Caco-2 (cell line): ENCODE data around the gene GRAMD2B. TPM values are rescaled to one million over a fixed set of nuclear protein-coding genes. Genes with fewer than 3 reads are reported as not detected.

Source experiments
- BruUV-seq: library from RNA; stranded (reverse); fragments of 400-500 nt; replicated peaks from 2 replicates; lab custom pipeline; 2021; lab: Mats Ljungman, UMichigan
- CTCF ChIA-PET: fragments of 300-600 bp; sonication (Branson Sonifier 250); formaldehyde crosslinking; loops from one replicate; lab custom pipeline; 2022; ENCODE audit warnings: antibody characterized with exemption; lab: Charles Lee
- POLR2A ChIA-PET: fragments of 300-600 bp; sonication (Branson Sonifier 250); formaldehyde crosslinking; loops from one replicate; lab custom pipeline; 2022; ENCODE audit warnings: antibody characterized with exemption; lab: Charles Lee
- DNase-seq, 2 experiments: peaks; one replicate each; pipeline versions ENCODE4 v3.0.0 to v3.0.0-alpha.2; 2020 to 2022
- H3K27me3 ChIP-seq: replicated peaks from 2 replicates; pipeline ENCODE4 v1.6.0; 2011; ENCODE audit warnings: low read length; ENCODE audit not compliant: control insufficient read depth, insufficient read depth
- H3K36me3 ChIP-seq: 2 replicates; pipeline ENCODE4 v1.5.1; 2011; ENCODE audit warnings: low read length; ENCODE audit not compliant: control insufficient read depth, insufficient read depth
- H3K4me1 ChIP-seq: fragments of 250-450 bp; sonication (Bioruptor Pico); 2 replicates; pipeline ENCODE4 v1.5.1; 2020; ENCODE audit warnings: mild to moderate bottlenecking
- H3K4me3 ChIP-seq: 2 replicates; pipeline ENCODE4 v1.5.1; 2011; ENCODE audit warnings: low read depth, mild to moderate bottlenecking, control low read depth, low read length
- H3K9me3 ChIP-seq: fragments of 250-450 bp; sonication (Bioruptor Pico); 2 replicates; pipeline ENCODE4 v1.5.1; 2020; ENCODE audit warnings: mild to moderate bottlenecking, moderate library complexity
- H3K27ac Mint-ChIP-seq: one replicate; pipeline ENCODE4 v1.8.0; 2022; ENCODE audit warnings: mixed read lengths; ENCODE audit not compliant: unreplicated experiment
- H3K27me3 Mint-ChIP-seq: one replicate; pipeline ENCODE4 v1.8.0; 2022; ENCODE audit warnings: mixed read lengths; ENCODE audit not compliant: insufficient read depth, unreplicated experiment
- H3K36me3 Mint-ChIP-seq: one replicate; pipeline ENCODE4 v1.8.0; 2022; ENCODE audit warnings: mild to moderate bottlenecking, mixed read lengths; ENCODE audit not compliant: insufficient read depth, unreplicated experiment
- H3K4me1 Mint-ChIP-seq: one replicate; pipeline ENCODE4 v1.8.0; 2022; ENCODE audit warnings: low read depth, mixed read lengths; ENCODE audit not compliant: unreplicated experiment
- H3K4me3 Mint-ChIP-seq: one replicate; pipeline ENCODE4 v1.8.0; 2022; ENCODE audit warnings: mild to moderate bottlenecking, moderate library complexity, mixed read lengths; ENCODE audit not compliant: unreplicated experiment
- H3K9me3 Mint-ChIP-seq: one replicate; pipeline ENCODE4 v1.8.0; 2022; ENCODE audit warnings: mixed read lengths; ENCODE audit not compliant: unreplicated experiment
- intact Hi-C: fragments of 100-400 bp; cut with micrococcal nuclease; formaldehyde crosslinking; loops from one replicate; pipeline ENCODE4 v1.10.0; 2022; ENCODE audit not compliant: unreplicated experiment
- total RNA-seq: library from RNA; stranded (reverse); gene quantifications from 2 replicates; pipeline ENCODE4 v1.2.3, GENCODE V29; 2022
- TF ChIP-seq, protein P1 (sequence below), 2 experiments: fragments of 200-600 bp in 1 of 2; IDR thresholded peaks; 1 replicate in 1 of 2; 2 replicates in 1 of 2; pipeline versions ENCODE4 v1.5.1 to v1.8.0; 2011 to 2022; ENCODE audit warnings: antibody characterized with exemption in 1 of 2, control low read depth in 1 of 2, inconsistent platforms in 1 of 2, low read depth in 1 of 2, low read length in 1 of 2, mild to moderate bottlenecking in 1 of 2, moderate library complexity in 1 of 2; ENCODE audit not compliant: insufficient read depth in 1 of 2, severe bottlenecking in 1 of 2, unreplicated experiment in 1 of 2

Gene GRAMD2B
- total RNA-seq, 1 experiment from 2014 or later: 3.0 TPM

DNA sequence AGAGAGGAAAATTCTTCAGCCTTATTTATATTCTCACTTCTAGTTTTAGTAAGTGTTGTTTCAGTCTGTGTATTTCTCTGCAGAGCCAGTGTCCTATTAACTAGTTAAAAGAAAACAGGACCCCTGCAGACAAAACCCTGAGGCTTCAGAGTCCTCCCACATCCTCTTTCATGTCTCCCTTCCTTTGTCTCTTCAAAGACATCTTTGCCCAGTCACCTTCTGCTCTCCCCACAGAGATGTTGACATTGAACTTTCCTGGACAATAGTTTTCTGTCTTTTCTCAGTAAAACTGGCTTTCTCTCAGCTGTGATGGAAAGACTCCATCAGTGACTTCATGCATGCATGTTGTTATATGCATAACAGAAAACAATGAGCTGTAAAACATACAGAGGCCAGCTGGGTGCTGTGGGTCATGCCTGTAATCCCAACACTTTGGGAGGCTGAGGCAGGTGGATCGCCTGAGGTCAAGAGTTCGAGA is 20.2 kb downstream of the GRAMD2B start:
- BruUV-seq: no TSS peak
- DNase-seq: no peak
- CTCF ChIA-PET: no interaction called here
- Mint-ChIP-seq H3K36me3 (peaks cover 10% of the 10 kb centered on the region), H3K27ac (no peak overlapping the region), H3K9me3 (no peaks in the 10 kb centered on the region), H3K27me3 (no peaks in the 10 kb centered on the region), H3K4me3 (no peak overlapping the region), H3K4me1 (no peaks in the 10 kb centered on the region)
- POLR2A ChIA-PET: no interaction called here
- Histone ChIP-seq H3K4me1 (peaks cover 11% of the 10 kb centered on the region; the same call in 1 of the 2 replicates), H3K36me3 (no peaks in the 10 kb centered on the region), H3K27me3 (no peaks in the 10 kb centered on the region), H3K9me3 (no peaks in the 10 kb centered on the region), H3K4me3 (no peak overlapping the region)
- TF ChIP-seq, protein P1, sequence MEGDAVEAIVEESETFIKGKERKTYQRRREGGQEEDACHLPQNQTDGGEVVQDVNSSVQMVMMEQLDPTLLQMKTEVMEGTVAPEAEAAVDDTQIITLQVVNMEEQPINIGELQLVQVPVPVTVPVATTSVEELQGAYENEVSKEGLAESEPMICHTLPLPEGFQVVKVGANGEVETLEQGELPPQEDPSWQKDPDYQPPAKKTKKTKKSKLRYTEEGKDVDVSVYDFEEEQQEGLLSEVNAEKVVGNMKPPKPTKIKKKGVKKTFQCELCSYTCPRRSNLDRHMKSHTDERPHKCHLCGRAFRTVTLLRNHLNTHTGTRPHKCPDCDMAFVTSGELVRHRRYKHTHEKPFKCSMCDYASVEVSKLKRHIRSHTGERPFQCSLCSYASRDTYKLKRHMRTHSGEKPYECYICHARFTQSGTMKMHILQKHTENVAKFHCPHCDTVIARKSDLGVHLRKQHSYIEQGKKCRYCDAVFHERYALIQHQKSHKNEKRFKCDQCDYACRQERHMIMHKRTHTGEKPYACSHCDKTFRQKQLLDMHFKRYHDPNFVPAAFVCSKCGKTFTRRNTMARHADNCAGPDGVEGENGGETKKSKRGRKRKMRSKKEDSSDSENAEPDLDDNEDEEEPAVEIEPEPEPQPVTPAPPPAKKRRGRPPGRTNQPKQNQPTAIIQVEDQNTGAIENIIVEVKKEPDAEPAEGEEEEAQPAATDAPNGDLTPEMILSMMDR (IDR thresholded peaks at IDR 0.05; ENCODE audit: insufficient read depth in 1 of 2, low read depth in 1 of 2, low read length in 1 of 2, severe bottlenecking in 1 of 2, unreplicated experiment in 1 of 2): no peak
- intact Hi-C loops: no loop called here

DNA sequence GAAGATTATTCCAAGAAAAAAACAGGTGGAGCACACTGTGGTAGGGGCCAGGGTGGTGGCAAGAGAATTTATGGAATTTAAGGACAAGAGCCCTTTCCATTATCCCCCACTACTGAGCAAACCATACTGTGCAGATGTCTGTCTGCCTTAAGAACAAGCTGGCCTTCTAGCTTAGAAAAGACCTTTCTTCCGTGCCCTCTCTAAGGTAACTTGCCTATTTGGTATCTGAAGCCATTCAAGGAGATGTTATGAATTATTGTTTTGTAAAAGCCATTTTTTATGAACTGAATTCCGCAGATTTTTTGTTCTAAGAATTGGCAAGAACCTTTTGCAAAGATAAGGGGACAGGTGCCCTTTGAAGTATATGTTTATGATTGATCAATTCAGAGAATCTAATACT is 20.9 kb downstream of the GRAMD2B start:
- Mint-ChIP-seq H3K27me3 (no peaks in the 10 kb centered on the region), H3K27ac (no peak overlapping the region), H3K9me3 (no peaks in the 10 kb centered on the region), H3K36me3 (peaks cover 10% of the 10 kb centered on the region), H3K4me1 (no peaks in the 10 kb centered on the region), H3K4me3 (no peak overlapping the region)
- Histone ChIP-seq H3K4me3 (no peak overlapping the region), H3K9me3 (no peaks in the 10 kb centered on the region), H3K4me1 (peaks cover 11% of the 10 kb centered on the region; the same call in 1 of the 2 replicates), H3K27me3 (no peaks in the 10 kb centered on the region), H3K36me3 (no peaks in the 10 kb centered on the region)
- no peak for DNase-seq
- POLR2A ChIA-PET: no interaction called here
- TF ChIP-seq, protein P1 (IDR thresholded peaks at IDR 0.05; ENCODE audit: insufficient read depth in 1 of 2, low read depth in 1 of 2, low read length in 1 of 2, severe bottlenecking in 1 of 2, unreplicated experiment in 1 of 2): no peak
- CTCF ChIA-PET: no interaction called here
- BruUV-seq: no TSS peak
- intact Hi-C loops: no loop called here

DNA sequence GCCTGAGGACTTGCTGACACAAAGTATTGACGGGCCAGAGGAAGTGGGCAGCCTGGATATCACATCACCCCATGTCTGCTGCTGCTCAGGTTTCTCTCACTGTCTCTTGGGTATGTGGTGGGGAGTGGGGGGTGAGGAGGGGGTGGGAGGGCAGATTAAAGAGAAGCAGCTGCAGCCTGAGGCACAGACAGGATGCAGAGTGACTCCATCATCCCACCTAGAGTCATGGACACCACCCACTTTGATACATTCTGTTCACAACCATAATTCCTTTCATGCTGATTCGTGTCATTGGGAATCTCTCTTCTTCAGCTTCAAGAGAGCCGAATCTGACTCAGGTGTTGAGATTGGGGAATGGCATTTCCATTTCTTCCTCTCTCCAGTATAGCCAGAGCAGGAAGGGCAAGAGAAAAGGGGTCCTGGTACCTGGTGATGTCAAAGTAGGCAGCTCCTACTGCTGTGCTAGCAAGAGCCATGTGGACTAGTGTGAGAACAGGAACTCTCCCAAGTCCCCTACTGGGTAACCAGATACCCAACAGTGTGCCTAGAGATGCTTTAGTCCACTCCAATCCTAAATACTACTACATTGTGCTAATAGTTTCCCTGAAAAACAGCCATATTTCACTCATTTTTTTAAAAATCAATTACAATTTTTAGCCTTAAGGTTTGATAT is 22.4 kb downstream of the GRAMD2B start:
- Histone ChIP-seq H3K36me3 (no peaks in the 10 kb centered on the region), H3K9me3 (no peaks in the 10 kb centered on the region), H3K27me3 (no peaks in the 10 kb centered on the region), H3K4me3 (no peak overlapping the region), H3K4me1 (peaks cover 11% of the 10 kb centered on the region; the same call in 1 of the 2 replicates)
- BruUV-seq: no TSS peak
- POLR2A ChIA-PET: interaction anchor here (0.6 kb wide), 2 partner anchors 10 to 19 kb away, joined by 4 read pairs; no protein-coding TSS in a partner anchor
- Mint-ChIP-seq H3K9me3 (no peaks in the 10 kb centered on the region), H3K27me3 (no peaks in the 10 kb centered on the region), H3K4me3 (no peak overlapping the region), H3K27ac (no peak overlapping the region), H3K4me1 (no peaks in the 10 kb centered on the region), H3K36me3 (peaks cover 10% of the 10 kb centered on the region)
- no peak for DNase-seq
- CTCF ChIA-PET: no interaction called here
- intact Hi-C loops: no loop called here
- TF ChIP-seq, protein P1 (IDR thresholded peaks at IDR 0.05; ENCODE audit: insufficient read depth in 1 of 2, low read depth in 1 of 2, low read length in 1 of 2, severe bottlenecking in 1 of 2, unreplicated experiment in 1 of 2): no peak
